DOHH2 (cell line): ENCODE data around the gene COL9A3.

Experiments
- H3F3A ChIP-seq: fragments of 200-600 bp; sonication (generic), shearing (Covaris generic); 2 replicates; pipeline ENCODE4 v1.6.0; 2016; ENCODE audit warnings: antibody characterized with exemption, mild to moderate bottlenecking; ENCODE audit not compliant: control insufficient read depth, insufficient read depth
- H3K27ac ChIP-seq: fragments of 200-600 bp; sonication (generic); 2 replicates; pipeline ENCODE4 v1.5.1; 2014; ENCODE audit warnings: low read depth, mild to moderate bottlenecking, low read length, moderate library complexity
- H3K27me3 ChIP-seq: fragments of 200-600 bp; sonication (generic); 2 replicates; pipeline ENCODE4 v1.6.1; 2014; ENCODE audit warnings: mild to moderate bottlenecking, low read length, mixed read lengths; ENCODE audit not compliant: control insufficient read depth
- H3K36me3 ChIP-seq: fragments of 200-600 bp; sonication (generic); 2 replicates; pipeline ENCODE4 v1.6.1; 2014; ENCODE audit warnings: mild to moderate bottlenecking, low read length, moderate library complexity, mixed read lengths; ENCODE audit not compliant: control insufficient read depth
- H3K4me1 ChIP-seq: fragments of 200-600 bp; sonication (generic); 2 replicates; pipeline ENCODE4 v1.6.1; 2014; ENCODE audit warnings: mild to moderate bottlenecking, low read length, mixed read lengths; ENCODE audit not compliant: control insufficient read depth
- H3K4me2 ChIP-seq: fragments of 200-600 bp; sonication (generic); 2 replicates; pipeline ENCODE4 v1.6.0; 2014; ENCODE audit warnings: mild to moderate bottlenecking, low read length, moderate library complexity
- H3K4me3 ChIP-seq: fragments of 200-600 bp; sonication (generic); 2 replicates; pipeline ENCODE4 v1.5.1; 2014; ENCODE audit warnings: mild to moderate bottlenecking, low read length, mixed read lengths
- H3K79me2 ChIP-seq: fragments of 200-600 bp; sonication (generic); 2 replicates; pipeline ENCODE4 v1.6.1; 2014; ENCODE audit warnings: mild to moderate bottlenecking, low read length, mixed read lengths; ENCODE audit not compliant: control insufficient read depth
- H3K9me2 ChIP-seq: fragments of 200-600 bp; sonication (generic); replicated peaks from 2 replicates; pipeline ENCODE4 v1.6.1; 2014; ENCODE audit warnings: mild to moderate bottlenecking, low read length, mixed read lengths; ENCODE audit not compliant: control insufficient read depth
- H3K9me3 ChIP-seq: fragments of 200-600 bp; sonication (generic); 2 replicates; pipeline ENCODE4 v1.6.1; 2014; ENCODE audit warnings: antibody characterized with exemption, low read length, mixed read lengths; ENCODE audit not compliant: control insufficient read depth, insufficient read depth
- H4K20me1 ChIP-seq: fragments of 200-600 bp; sonication (generic); 2 replicates; pipeline ENCODE4 v1.6.0; 2014; ENCODE audit warnings: low read depth, mild to moderate bottlenecking, antibody characterized with exemption, low read length, moderate library complexity; ENCODE audit not compliant: control insufficient read depth, insufficient read depth
- CTCF ChIP-seq: fragments of 200-600 bp; sonication (generic); IDR thresholded peaks from one replicate; pipeline ENCODE4 v1.5.1; 2014; ENCODE audit warnings: antibody characterized with exemption, mild to moderate bottlenecking, low read depth, low read length; ENCODE audit not compliant: poor library complexity, severe bottlenecking
- EZH2phosphoT487 ChIP-seq: fragments of 200-600 bp; sonication (generic); IDR thresholded peaks from 2 replicates; pipeline ENCODE4 v1.6.1; 2017; ENCODE audit warnings: borderline replicate concordance, mild to moderate bottlenecking, antibody characterized with exemption, low read length, moderate library complexity, mixed read lengths

COL9A3 gene

GRCh38 chr20:62840244-62841197 lies 23.7 kb downstream of the COL9A3 start:
- H3K79me2 ChIP-seq, result no peaks in the 10 kb centered on the region
- no peaks in the 10 kb centered on the region for H3K27me3 ChIP-seq
- no peak overlapping the region for H3K4me3 ChIP-seq
- no peaks in the 10 kb centered on the region for H3K9me3 ChIP-seq
- H3K4me2 ChIP-seq, result no peak overlapping the region
- no peaks in the 10 kb centered on the region for H4K20me1 ChIP-seq
- H3K4me1 ChIP-seq, result no peaks in the 10 kb centered on the region
- no peak overlapping the region for H3K27ac ChIP-seq
- no peaks in the 10 kb centered on the region for H3K9me2 ChIP-seq
- H3K36me3 ChIP-seq, result 0 out of 2 replicates have a peak, but pooled peaks cover 1% of the 10 kb centered on the region
- TF ChIP-seq EZH2phosphoT487, result no peak
- TF ChIP-seq CTCF, result no peak
- H3F3A ChIP-seq, result peaks cover 3% of the 10 kb centered on the region; the same call in 1 of the 2 replicates

DNA sequence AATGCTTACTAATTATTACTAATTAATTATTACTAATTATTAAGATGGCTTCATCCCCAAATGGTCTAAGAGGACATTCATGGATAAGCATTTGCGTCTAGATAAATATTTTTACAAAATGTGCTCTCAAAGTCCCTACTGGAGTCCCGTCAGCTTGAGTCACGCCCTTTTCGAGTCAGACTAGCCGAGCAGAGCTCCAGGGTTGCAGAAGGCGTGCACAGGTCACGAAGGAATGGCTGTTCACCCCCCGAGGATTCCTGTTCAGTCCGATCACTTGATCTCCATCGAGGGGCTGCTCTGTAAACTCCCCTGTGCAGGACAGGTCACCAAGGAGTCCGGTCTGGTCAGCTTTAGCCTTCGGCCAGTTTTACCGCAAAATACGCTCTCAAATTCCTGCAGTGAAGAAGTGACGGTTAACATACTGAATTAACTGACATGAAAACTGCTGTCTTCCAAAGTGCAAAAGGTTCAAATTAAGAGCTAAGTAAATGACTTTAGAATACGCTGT lies 24.9 kb downstream of the COL9A3 start:
- Histone ChIP-seq H3K27me3 (no peaks in the 10 kb centered on the region), H3K9me3 (no peaks in the 10 kb centered on the region), H3K9me2 (no peaks in the 10 kb centered on the region), H3K4me2 (no peak overlapping the region), H4K20me1 (no peaks in the 10 kb centered on the region), H3K27ac (no peak overlapping the region), H3K79me2 (no peaks in the 10 kb centered on the region), H3K4me3 (no peak overlapping the region), H3F3A (peaks cover 3% of the 10 kb centered on the region; the same call in 1 of the 2 replicates), H3K36me3 (0 out of 2 replicates have a peak, but pooled peaks cover 6% of the 10 kb centered on the region), H3K4me1 (no peaks in the 10 kb centered on the region)
- TF ChIP-seq CTCF (no peak), EZH2phosphoT487 (no peak)

GRCh38 chr20:62843656-62844055 lies 26.8 kb downstream of the COL9A3 start:
- H3F3A ChIP-seq, result peaks cover 3% of the 10 kb centered on the region; the same call in 1 of the 2 replicates
- H3K27me3 ChIP-seq, result no peaks in the 10 kb centered on the region
- H3K9me2 ChIP-seq, result no peaks in the 10 kb centered on the region
- H3K4me1 ChIP-seq, result no peaks in the 10 kb centered on the region
- no peak overlapping the region for H3K4me2 ChIP-seq
- H3K79me2 ChIP-seq, result no peaks in the 10 kb centered on the region
- H3K9me3 ChIP-seq, result no peaks in the 10 kb centered on the region
- H3K36me3 ChIP-seq, result 0 out of 2 replicates have a peak, but pooled peaks cover 6% of the 10 kb centered on the region
- H3K4me3 ChIP-seq, result no peak overlapping the region
- no peak for TF ChIP-seq EZH2phosphoT487
- no peak for TF ChIP-seq CTCF
- no peaks in the 10 kb centered on the region for H4K20me1 ChIP-seq
- H3K27ac ChIP-seq, result no peak overlapping the region
